AG04449 (cell line): ENCODE data around the gene ISOC1.

ENCODE experiments used
- CTCF ChIA-PET: fragments of 350-600 bp; formaldehyde crosslinking; extraction: SDS; loops from one replicate; lab custom pipeline; 2021; ENCODE audit warnings: antibody characterized with exemption; lab: Yijun Ruan, JAX
- POLR2A ChIA-PET: fragments of 400-600, 350-600 bp; formaldehyde crosslinking; extraction: SDS; loops from one replicate; lab custom pipeline; 2020; ENCODE audit warnings: antibody characterized with exemption, inconsistent platforms; lab: Yijun Ruan, JAX
- DNase-seq: peaks from one replicate; pipeline ENCODE4 v3.0.0-alpha.2; 2010; ENCODE audit warnings: low read depth, low spot score
- H3K4me3 ChIP-seq: 2 replicates; pipeline ENCODE4 v1.5.1; 2011; ENCODE audit warnings: low read depth, mild to moderate bottlenecking, control low read depth, low read length
- TF ChIP-seq, protein P1 (sequence below): IDR thresholded peaks from one replicate; pipeline ENCODE4 v1.5.1; 2011; ENCODE audit warnings: mild to moderate bottlenecking, moderate library complexity, low read length, control low read depth, inconsistent platforms; ENCODE audit not compliant: insufficient read depth; ENCODE audit errors: missing control alignments

The ISOC1 gene

DNA sequence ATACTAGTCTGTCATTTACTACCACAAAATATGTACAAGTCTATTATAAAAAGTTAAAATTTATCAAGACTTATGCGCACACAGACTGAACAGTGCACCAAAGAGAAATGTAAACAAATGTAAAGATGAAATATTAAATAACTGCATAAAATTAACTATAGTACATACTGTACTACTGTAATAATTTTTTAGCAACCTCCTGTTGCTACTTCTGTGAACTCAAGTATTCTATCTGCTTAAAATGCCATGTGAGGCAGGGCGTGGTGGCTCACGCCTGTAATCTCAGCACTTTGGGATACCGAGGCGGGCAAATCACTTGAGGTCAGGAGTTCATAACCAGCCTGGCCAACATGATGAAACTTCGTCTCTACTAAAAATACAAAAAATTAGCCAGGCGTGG is 13.8 kb upstream of the ISOC1 start:
- DNase-seq: no peak
- TF ChIP-seq, protein P1, sequence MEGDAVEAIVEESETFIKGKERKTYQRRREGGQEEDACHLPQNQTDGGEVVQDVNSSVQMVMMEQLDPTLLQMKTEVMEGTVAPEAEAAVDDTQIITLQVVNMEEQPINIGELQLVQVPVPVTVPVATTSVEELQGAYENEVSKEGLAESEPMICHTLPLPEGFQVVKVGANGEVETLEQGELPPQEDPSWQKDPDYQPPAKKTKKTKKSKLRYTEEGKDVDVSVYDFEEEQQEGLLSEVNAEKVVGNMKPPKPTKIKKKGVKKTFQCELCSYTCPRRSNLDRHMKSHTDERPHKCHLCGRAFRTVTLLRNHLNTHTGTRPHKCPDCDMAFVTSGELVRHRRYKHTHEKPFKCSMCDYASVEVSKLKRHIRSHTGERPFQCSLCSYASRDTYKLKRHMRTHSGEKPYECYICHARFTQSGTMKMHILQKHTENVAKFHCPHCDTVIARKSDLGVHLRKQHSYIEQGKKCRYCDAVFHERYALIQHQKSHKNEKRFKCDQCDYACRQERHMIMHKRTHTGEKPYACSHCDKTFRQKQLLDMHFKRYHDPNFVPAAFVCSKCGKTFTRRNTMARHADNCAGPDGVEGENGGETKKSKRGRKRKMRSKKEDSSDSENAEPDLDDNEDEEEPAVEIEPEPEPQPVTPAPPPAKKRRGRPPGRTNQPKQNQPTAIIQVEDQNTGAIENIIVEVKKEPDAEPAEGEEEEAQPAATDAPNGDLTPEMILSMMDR: no peak
- no peak overlapping the region for H3K4me3 ChIP-seq
- ChIA-PET CTCF (no interaction called here), POLR2A (no interaction called here)

DNA sequence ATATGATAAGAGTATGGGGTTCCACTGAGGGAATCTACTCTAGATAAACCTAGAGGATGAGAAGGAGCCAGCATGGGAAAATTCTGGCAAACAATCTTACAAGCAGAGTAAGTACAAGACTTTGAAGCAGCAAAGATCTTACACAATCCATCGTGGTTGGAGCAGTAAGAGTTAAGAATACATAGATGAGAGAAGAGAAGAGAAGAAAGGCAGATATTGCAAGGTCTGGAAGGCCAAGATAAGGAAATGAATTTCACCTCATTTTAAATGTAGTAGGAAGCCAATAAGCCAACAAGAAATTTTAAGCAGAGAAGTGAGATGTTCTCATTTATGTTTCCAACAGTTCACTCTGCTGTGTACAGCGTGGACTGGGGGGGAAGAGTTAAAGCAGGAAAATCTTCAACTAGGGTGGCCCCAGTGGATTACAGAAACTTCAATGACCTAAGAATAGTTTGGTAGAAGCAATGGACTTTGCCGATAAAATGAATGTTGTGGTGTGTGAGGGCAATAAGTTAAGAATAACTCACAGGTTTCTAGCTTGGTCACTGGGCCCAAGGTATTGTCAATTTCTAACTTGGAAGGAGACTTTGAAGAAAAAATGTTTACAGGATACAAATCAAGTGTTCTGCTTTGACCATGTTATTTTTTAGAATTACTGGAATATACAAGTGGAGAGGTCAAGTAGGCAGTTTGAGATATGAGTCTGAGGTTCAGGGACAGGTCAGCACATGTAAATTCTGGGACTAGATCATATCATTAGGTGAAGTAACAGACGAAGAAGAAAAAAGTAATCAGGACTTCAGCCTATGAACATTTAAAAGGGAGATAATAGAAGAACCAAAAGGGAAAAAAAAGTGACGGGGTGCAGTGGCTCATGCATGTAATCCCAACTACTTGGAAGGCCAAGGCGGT is 12.1 kb upstream of the ISOC1 start:
- TF ChIP-seq, protein P1: no peak
- DNase-seq: no peak
- no peak overlapping the region for H3K4me3 ChIP-seq
- CTCF ChIA-PET: no interaction called here
- POLR2A ChIA-PET: no interaction called here

DNA sequence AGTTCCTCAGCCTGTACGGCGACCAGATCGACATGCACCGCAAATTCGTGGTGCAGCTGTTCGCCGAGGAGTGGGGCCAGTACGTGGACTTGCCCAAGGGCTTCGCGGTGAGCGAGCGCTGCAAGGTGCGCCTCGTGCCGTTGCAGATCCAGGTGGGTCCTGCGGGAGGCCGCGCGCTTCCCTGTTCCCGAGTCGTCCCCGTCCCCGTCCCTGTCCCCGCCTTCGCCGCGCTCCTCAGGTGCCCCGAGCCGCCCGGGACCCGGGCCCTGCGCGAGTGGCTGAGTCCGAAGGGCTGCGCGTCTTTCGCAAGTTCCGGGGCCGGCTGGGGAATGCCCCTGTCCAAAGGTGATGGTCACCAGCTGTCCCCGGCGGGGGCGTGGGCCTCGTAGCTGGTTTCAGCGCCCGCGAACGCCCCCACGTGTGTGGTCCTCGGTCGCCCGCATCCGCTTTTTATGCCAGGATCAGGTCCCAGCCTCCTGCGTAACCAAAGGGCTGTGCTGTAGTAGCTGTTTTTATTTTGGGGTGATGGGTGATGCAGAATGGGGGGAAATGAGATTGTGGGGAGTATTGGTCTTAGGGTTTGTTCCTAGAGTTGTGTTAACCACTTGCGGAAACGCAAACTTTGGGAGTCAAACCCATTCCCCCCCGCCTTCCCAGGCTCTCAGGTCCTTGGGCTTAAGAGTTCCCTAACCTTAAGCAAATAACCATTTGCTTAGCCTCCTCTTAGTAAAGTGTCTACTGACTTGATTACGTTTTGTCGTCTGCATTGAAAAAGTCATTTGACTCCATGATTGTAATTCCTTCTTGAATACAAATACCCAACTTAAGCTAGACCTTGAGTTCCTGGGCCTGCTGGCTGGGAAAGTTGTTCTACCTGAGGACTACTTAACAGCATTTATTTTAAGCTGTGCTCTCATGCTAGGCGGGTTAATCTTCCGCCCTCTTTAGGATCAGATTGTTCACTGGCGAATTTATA is 663 bp downstream of the ISOC1 start:
- TF ChIP-seq, protein P1: no peak
- CTCF ChIA-PET: interaction anchor here (0.9 to 1.6 kb wide), 5 partner anchors 10 to 31 kb away, joined by 3 to 7 read pairs (median 4); no protein-coding TSS in a partner anchor
- peak overlapping the region; percentile 96 for H3K4me3 ChIP-seq
- no peak for DNase-seq
- POLR2A ChIA-PET: interaction anchor here (0.7 kb wide), 1 partner anchor 9 kb away, joined by 3 read pairs; no protein-coding TSS in a partner anchor

DNA sequence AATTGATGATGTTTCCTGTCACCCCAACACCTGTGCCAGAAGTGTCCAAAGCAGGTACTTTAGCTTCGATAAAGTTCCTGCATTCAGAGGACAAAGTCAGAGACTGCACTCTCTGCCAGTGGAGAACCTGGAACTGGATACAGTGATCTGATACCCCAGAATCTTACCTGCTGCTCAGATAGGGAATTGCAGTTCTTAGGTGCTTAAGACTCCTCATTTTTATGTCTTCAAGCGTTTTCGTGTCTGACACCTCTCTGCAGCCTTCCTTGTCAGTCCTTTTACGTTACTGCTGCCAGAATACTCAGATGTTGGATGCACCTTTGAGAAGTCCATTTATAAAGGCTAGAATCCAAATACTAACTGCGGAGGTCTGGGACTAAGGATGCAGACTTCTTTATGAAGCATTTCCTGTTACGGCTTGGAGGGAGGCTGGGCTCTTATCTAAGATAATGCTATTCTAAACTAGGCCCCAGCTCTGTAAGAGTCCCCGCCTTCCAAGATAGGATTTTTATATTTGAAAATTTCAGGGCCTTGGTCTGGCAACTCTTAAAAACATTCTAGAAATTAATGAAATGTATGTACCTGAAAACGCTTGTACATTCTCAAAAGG is 1.9 kb downstream of the ISOC1 start:
- TF ChIP-seq, protein P1: no peak
- ChIA-PET CTCF (interaction anchor here (1.6 kb wide), 1 partner anchor 16 kb away, joined by 7 read pairs; no protein-coding TSS in a partner anchor), POLR2A (no interaction called here)
- no peak for DNase-seq
- no peak overlapping the region for H3K4me3 ChIP-seq

DNA sequence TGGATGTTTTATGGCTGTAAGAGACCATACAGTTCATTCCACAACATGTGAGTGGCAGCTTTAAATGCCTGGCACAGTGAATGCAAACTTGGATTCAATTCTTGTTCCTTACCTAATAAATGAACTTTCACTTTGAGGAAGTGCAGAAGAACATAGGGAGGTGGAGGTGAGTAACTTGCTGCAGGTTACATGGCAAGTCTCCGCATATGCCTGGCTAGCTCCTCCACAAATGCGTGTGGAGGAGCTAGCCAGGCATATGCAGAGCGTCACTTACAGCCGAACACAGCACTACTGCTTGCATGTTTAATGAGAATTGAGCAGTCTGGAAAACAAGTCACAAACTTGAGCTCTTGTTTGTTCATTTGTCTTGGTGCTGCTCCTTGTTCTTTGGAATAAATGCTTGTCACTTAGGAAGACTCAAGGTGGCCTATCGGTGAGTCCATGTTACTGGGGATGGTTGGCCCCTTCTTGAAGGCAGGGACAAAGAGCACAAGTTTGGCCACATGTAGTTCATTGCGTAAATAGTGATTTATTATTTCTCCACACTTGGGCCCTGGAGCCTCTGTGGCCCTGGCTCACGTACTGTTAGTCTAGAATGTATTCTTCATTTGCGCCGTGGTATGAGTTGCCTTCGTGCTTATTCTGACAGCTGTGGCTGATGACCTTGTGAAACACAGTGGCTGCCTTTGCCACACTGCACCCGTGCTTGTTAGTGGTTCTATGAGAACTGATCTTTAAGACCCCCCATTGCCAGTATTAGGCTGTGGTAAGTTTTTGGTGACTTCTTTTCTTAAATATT is 3.1 kb downstream of the ISOC1 start:
- no peak for DNase-seq
- no peak overlapping the region for H3K4me3 ChIP-seq
- ChIA-PET POLR2A (no interaction called here), CTCF (interaction anchor here (1.6 to 1.7 kb wide), 2 partner anchors 17 to 29 kb away, joined by 4 to 5 read pairs; no protein-coding TSS in a partner anchor)
- TF ChIP-seq, protein P1: no peak
